GM21723 (cell line): Measurements from ENCODE around the gene SSTR5.
"Not testable (repeated sequence)": the region's sequence is repeated elsewhere in the genome, so short reads cannot be mapped to it uniquely, and the experiment has no call there.

Experiments used
- ATAC-seq: cut with Tn5 transposase; IDR thresholded peaks from one replicate; pipeline ENCODE4 v1.9.1; 2021; ENCODE audit warnings: mild to moderate bottlenecking, moderate library complexity; ENCODE audit not compliant: unreplicated experiment

Gene SSTR5

GRCh38 chr16:1071561-1072225 lies 854 bp upstream of the SSTR5 start:
- ATAC-seq: no peak

GRCh38 chr16:1073262-1073558 lies 663 bp downstream of the SSTR5 start:
- no peak for ATAC-seq

- no peak for ATAC-seq
Observed at GRCh38 chr16:1073566-1074378, 1.2 kb downstream of the SSTR5 start.

GRCh38 chr16:1074379-1074649 lies 1.8 kb downstream of the SSTR5 start:
- ATAC-seq: no peak

GRCh38 chr16:1075546-1075945 lies 3.0 kb downstream of the SSTR5 start:
- no peak for ATAC-seq

- no peak for ATAC-seq
Observed at GRCh38 chr16:1076801-1077576, 4.4 kb downstream of the SSTR5 start.

- ATAC-seq: no peak
Observed at GRCh38 chr16:1077877-1078578, 5.5 kb downstream of the SSTR5 start.

- no peak for ATAC-seq
Observed at GRCh38 chr16:1078579-1079021, 6.1 kb downstream of the SSTR5 start.

GRCh38 chr16:1079341-1079740 lies 6.8 kb downstream of the SSTR5 start:
- ATAC-seq: no peak

- ATAC-seq: no peak
Observed at GRCh38 chr16:1079786-1080525, 7.4 kb downstream of the SSTR5 start.

GRCh38 chr16:1080801-1081733 lies 8.5 kb downstream of the SSTR5 start:
- no peak for ATAC-seq

GRCh38 chr16:1081734-1082265 lies 9.3 kb downstream of the SSTR5 start:
- no peak for ATAC-seq

GRCh38 chr16:1082266-1082951 lies 9.9 kb downstream of the SSTR5 start:
- ATAC-seq: no peak

- no peak for ATAC-seq
Observed at GRCh38 chr16:1082952-1083675, 10.6 kb downstream of the SSTR5 start.

GRCh38 chr16:1084971-1085370 lies 12.4 kb downstream of the SSTR5 start:
- no peak for ATAC-seq

- not testable (repeated sequence) for ATAC-seq
Observed at GRCh38 chr16:1086443-1086842, 13.9 kb downstream of the SSTR5 start.

- ATAC-seq: no peak
Observed at GRCh38 chr16:1088295-1089170, 16.0 kb downstream of the SSTR5 start.
